GM18499 (cell line): ENCODE data around the gene PLCB1.

ENCODE experiments used
- ATAC-seq: cut with Tn5 transposase; IDR thresholded peaks from one replicate; pipeline ENCODE4 v1.9.1; 2021; ENCODE audit warnings: moderate number of reproducible peaks; ENCODE audit not compliant: insufficient read depth, unreplicated experiment

The PLCB1 gene

GRCh38 chr20:8471465-8471864 lies 339.4 kb downstream of the PLCB1 start:
- no peak for ATAC-seq

GRCh38 chr20:8473459-8473858 lies 341.4 kb downstream of the PLCB1 start:
- ATAC-seq = no peak

- ATAC-seq = no peak
Observed at GRCh38 chr20:8474027-8474668, 342.1 kb downstream of the PLCB1 start.

DNA sequence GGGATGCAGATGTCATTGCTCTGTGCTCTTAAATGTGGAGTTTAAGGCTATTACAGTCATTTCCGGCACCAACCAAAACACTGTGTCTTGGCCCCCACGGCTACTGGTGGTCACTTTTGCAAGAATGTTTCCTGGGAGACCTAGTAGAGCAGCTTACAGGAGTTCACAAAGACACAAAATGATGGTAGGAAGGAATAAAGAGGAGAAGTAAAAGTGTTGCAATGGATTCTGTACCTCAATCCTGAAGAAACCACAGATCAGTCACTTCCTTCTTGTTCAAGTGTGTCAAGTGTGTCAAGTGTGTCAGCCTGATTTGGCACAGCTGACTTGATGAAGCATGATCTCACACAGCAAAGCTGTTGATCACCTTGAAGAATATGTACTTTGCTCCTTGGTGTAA lies 344.0 kb downstream of the PLCB1 start:
- ATAC-seq = no peak

- no peak for ATAC-seq
Observed at GRCh38 chr20:8480597-8480996, 348.5 kb downstream of the PLCB1 start.

DNA sequence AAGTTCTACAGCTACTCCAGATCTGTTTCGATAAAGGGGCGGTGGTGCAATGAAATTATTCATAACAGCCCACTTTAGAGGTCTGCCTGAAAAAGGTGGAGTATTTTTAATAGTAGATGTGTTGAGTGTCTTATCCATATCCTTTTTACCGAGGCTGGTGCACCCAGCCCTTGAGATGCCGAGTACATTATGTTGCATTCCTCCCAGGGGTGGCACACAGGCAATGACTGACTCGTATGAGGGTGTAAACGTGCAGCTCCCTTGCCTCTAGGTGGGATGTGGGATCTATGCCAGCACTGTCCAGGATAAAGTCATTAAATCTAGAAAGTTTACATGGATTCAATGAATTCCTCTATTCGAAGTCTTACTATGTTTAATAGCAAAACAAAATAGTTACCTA lies 355.6 kb downstream of the PLCB1 start:
- ATAC-seq = no peak

DNA sequence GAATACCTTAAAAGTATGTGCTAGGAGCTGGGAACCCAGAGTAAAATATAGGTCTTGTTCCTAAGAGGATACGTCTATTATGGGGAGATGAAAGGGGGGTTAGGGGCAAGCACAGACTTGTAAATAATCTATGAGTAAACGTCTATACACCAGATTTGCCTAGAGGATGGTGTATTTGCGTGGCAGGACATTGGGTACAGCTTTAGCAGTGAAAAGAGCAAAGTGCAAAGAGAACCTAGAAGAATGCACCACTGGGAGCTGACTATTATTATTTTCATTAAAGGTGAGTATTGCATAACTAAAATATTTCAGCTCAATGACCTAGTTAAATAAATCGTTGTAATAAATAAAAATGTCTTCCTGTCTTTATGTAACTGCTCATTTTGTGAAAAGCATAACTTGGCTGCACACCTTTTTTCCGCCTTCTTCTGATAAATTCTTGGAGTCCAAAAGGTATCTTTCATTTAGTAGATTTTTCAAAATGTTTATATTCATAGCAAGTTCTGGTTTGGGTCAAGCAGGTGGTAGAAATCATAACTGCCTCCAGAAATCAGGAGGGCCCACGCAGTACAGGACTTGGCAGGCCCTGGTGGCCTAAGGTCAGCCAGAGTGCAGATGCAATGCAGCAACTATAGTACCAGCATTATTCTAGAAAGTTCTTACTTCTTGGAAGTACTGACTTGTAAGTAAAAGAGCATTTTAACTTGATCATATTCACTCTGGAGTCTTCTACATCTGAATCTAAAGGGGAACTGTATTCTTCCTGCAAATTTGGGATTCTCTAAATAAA lies 357.2 kb downstream of the PLCB1 start:
- no peak for ATAC-seq

GRCh38 chr20:8490076-8490830 lies 358.2 kb downstream of the PLCB1 start:
- ATAC-seq = no peak

- no peak for ATAC-seq
Observed at GRCh38 chr20:8492173-8492572, 360.1 kb downstream of the PLCB1 start.

DNA sequence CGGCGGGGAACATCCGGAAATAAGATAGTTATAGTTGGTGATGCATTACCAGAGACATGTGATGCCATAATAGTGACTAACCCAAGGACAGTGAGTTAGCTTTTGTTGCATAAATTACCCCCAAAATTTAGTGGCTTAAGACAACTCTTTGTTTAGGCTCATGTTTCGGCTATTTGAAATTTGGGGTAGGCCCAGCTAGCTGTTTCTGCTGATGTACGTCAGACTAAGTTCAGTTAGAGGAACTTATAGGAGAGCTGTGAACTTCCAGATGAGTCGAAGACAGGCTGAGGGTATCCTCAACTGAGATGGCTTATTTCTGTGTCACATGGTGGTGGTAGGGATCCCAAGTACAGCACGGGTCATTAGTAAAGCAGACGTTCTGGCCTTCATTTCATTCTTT lies 366.5 kb downstream of the PLCB1 start:
- ATAC-seq = no peak

DNA sequence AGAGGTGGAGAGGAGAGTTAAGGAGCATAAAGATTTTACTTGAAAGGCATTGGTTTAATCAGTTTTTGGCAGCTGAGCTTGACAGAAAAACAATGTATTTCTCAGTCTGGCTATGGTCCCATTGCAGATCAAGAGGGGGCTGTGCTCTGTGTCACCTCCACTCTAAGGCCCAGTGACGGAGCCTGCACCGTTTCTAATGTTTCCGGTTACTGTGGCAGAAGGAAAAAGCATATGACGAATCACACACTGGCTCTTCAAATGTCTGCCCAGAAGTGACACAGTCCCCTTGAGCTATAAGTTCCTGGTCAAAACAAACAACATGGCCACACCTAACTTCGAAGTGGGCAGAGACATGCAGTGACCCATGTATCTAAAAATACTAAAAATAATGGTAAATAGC lies 372.0 kb downstream of the PLCB1 start:
- no peak for ATAC-seq

- no peak for ATAC-seq
Observed at GRCh38 chr20:8505476-8506200, 373.6 kb downstream of the PLCB1 start.

DNA sequence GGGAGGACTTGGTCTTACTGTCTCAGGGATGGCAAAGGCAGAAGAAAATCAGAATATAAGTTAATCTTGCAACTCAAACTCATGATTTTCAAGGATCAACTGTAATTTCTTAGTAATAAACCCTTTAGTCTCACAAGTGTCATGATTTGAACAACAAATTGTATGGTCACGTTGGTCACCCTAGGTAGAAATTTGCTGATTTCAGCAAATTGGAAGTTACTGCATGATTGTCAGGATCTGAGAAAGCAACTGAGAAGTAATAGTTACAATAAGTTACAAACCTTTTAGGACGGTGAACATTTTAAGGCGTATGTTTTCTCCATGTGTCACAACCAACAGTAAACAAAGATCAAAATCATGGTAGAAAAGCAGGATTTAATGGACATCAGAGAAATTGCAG lies 375.2 kb downstream of the PLCB1 start:
- no peak for ATAC-seq

- no peak for ATAC-seq
Observed at GRCh38 chr20:8509809-8510208, 377.7 kb downstream of the PLCB1 start.

DNA sequence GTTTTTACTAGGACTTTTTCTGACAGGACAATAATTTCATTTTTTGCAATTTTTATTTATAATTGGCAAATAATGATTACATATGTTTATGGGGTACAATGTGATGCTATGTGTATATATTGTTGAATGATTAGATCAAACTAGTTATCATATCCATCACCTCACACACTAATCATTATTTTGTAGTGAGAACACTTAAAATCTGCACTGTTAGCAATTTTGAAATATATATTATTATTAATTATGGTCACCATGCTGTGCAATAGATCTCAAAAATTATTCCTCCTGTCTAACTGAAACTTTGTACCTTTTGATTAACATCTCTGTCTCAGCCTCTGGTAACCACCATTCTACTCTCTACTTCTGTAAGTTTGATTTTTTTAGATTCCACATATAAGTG lies 378.7 kb downstream of the PLCB1 start:
- no peak for ATAC-seq

- ATAC-seq = no peak
Observed at GRCh38 chr20:8512003-8512402, 379.9 kb downstream of the PLCB1 start.

GRCh38 chr20:8515810-8516435 lies 383.9 kb downstream of the PLCB1 start:
- ATAC-seq = no peak

DNA sequence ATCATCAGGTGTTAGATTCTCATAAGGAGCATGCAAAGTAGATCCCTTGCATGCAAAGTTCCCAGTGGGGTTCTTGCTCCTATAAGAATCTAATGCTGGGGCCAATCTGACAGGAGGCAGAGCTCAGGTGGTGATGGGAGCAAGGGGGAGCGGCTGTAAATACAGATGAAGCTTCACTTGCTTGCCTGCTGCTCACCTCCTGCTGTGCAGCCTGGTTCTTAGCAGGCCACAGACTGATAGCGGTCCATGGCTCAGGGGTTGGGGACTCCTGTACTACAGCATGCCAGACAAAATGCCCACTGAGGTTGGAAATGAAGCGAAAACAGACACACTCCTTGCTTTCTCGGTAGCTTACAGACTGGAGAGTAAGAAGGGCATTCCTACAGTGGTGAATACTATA lies 386.8 kb downstream of the PLCB1 start:
- no peak for ATAC-seq

DNA sequence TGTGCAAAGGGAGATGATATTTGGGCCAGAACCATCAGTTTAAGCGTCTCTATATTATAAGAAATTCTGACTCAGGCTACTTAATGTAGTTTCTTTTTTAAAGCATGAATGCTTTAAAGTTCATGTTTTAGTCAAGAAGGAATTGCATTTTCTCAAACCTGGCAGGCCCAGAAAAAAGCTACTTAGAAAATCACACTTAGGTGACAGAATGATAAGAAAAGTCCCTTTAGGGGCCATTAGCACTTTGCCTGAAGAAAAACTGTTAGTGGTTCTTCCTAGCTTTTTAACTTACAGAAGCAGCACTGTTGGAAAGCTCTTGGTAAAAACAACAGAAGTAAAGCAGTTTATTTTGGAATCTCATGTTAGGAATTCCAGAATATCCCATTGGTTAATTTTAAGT lies 387.8 kb downstream of the PLCB1 start:
- ATAC-seq = no peak

DNA sequence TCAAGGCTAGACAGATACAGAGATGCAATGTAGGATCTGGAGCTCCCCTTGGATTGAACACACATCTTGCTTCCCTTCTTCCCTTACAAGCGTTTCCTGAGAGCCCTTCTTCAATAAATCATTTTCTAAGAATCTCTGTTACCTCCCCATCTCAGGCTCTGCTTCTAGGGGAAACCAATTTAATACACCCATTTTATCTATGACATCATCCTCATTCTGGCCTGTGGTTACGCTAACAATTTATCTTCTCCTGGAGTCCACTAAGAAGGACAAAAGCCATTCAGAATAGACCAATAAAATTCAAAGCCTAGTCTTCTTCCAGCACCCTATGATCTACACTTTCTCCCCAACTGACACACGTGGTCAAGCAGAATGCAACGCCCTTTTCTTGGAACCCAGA lies 390.1 kb downstream of the PLCB1 start:
- ATAC-seq = no peak
